Activated naive CD4-positive, alpha-beta T cell treated with anti-CD3 and anti-CD28 coated beads for 36 hours (primary cell): ENCODE results near the gene GDF9. TPM values are rescaled to one million over a fixed set of nuclear protein-coding genes. Genes with fewer than 3 reads are reported as not detected.
A peak's percentile ranks its signal among the peaks of the same experiment; 100 is the strongest.

ENCODE experiments used
- CTCF ChIA-PET: fragments of 350-600 bp; sonication (Branson Sonifier 250); formaldehyde crosslinking; loops from one replicate; lab custom pipeline; 2021; ENCODE audit warnings: antibody characterized with exemption; lab: Charles Lee
- DNase-seq: peaks from one replicate; pipeline ENCODE4 v3.0.0-alpha.2; 2020
- H3K27ac Mint-ChIP-seq: one replicate; pipeline ENCODE4 v1.8.0; 2021; ENCODE audit warnings: mild to moderate bottlenecking, mixed read lengths
- H3K27me3 Mint-ChIP-seq: one replicate; pipeline ENCODE4 v1.8.0; 2021; ENCODE audit warnings: low read depth, mixed read lengths
- H3K36me3 Mint-ChIP-seq: one replicate; pipeline ENCODE4 v1.8.0; 2021; ENCODE audit warnings: low read depth, mixed read lengths
- H3K4me1 Mint-ChIP-seq: one replicate; pipeline ENCODE4 v1.8.0; 2021; ENCODE audit warnings: low read depth, mixed read lengths
- H3K4me3 Mint-ChIP-seq: one replicate; pipeline ENCODE4 v1.8.0; 2021; ENCODE audit warnings: mild to moderate bottlenecking, moderate library complexity, mixed read lengths
- H3K9me3 Mint-ChIP-seq: one replicate; pipeline ENCODE4 v1.8.0; 2021; ENCODE audit warnings: mixed read lengths
- intact Hi-C: fragments of 100-400 bp; cut with micrococcal nuclease; formaldehyde crosslinking; loops from one replicate; pipeline ENCODE4 v1.15.1; 2023
- total RNA-seq, 2 experiments: library from RNA; stranded (reverse); gene quantifications; one replicate each; pipeline ENCODE4 v1.2.3, GENCODE V29; 2021

Gene GDF9
- total RNA-seq, 2 experiments from 2014 or later = 0.64 to 1.2 TPM

- H3K9me3 Mint-ChIP-seq = no peaks in the 10 kb centered on the region
- H3K36me3 Mint-ChIP-seq = no peaks in the 10 kb centered on the region
- H3K4me1 Mint-ChIP-seq = peaks cover 12% of the 10 kb centered on the region
- H3K27ac Mint-ChIP-seq = no peak overlapping the region
- H3K4me3 Mint-ChIP-seq = no peak overlapping the region
- CTCF ChIA-PET = interaction anchor here (1.4 to 1.8 kb wide), 2 partner anchors 11 to 27 kb away, joined by 4 to 8 read pairs; no protein-coding TSS in a partner anchor
- intact Hi-C loops = no loop called here
- H3K27me3 Mint-ChIP-seq = peaks cover 51% of the 10 kb centered on the region
- DNase-seq = no peak
Measured at GRCh38 chr5:132823481-132824050, 42.7 kb downstream of the GDF9 start.

GRCh38 chr5:132822650-132823480, 43.4 kb downstream of the GDF9 start:
- intact Hi-C loops = no loop called here
- peak; percentile 29 for DNase-seq
- Mint-ChIP-seq H3K36me3 (no peaks in the 10 kb centered on the region), H3K4me3 (no peak overlapping the region), H3K4me1 (peaks cover 12% of the 10 kb centered on the region), H3K9me3 (no peaks in the 10 kb centered on the region), H3K27ac (no peak overlapping the region), H3K27me3 (peaks cover 46% of the 10 kb centered on the region)
- CTCF ChIA-PET = interaction anchor here (0.6 to 1.4 kb wide), 4 partner anchors 28 to 270 kb away, joined by 3 to 5 read pairs (median 4); no protein-coding TSS in a partner anchor

- no peak for DNase-seq
- Mint-ChIP-seq H3K9me3 (no peaks in the 10 kb centered on the region), H3K36me3 (no peaks in the 10 kb centered on the region), H3K4me1 (peaks cover 12% of the 10 kb centered on the region), H3K27ac (no peak overlapping the region), H3K27me3 (peaks cover 36% of the 10 kb centered on the region), H3K4me3 (no peak overlapping the region)
- intact Hi-C loops = loop anchor here (2.0 kb wide), 1 partner anchor 161 kb away; no protein-coding TSS in a partner anchor
- CTCF ChIA-PET = interaction anchor here (0.9 to 5.2 kb wide), 6 partner anchors 8 to 316 kb away, joined by 3 to 45 read pairs (median 10); partner anchors contain the start of gene SHROOM1
Measured at GRCh38 chr5:132821791-132822190, 44.5 kb downstream of the GDF9 start.

GRCh38 chr5:132821350-132821749, 44.9 kb downstream of the GDF9 start:
- peaks cover 32% of the 10 kb centered on the region for H3K27me3 Mint-ChIP-seq
- no peak for DNase-seq

GRCh38 chr5:132820162-132820754, 46.0 kb downstream of the GDF9 start:
- peaks cover 12% of the 10 kb centered on the region for H3K4me1 Mint-ChIP-seq
- no peaks in the 10 kb centered on the region for H3K9me3 Mint-ChIP-seq
- intact Hi-C loops = loop anchor here (1.0 to 2.0 kb wide), 7 partner anchors 67 to 435 kb away; partner anchors contain the start of gene CCNI2
- CTCF ChIA-PET = interaction anchor here (0.6 to 5.2 kb wide), 43 partner anchors 9 to 505 kb away, joined by 3 to 45 read pairs (median 4); partner anchors contain the start of genes CCNI2, KIF3A and SHROOM1
- peak overlapping the region; percentile 41 for H3K4me3 Mint-ChIP-seq
- H3K27me3 Mint-ChIP-seq = peaks cover 29% of the 10 kb centered on the region
- peak; percentile 97 for DNase-seq
- H3K36me3 Mint-ChIP-seq = no peaks in the 10 kb centered on the region
- no peak overlapping the region for H3K27ac Mint-ChIP-seq

More at GRCh38 chr5:132821350-132821749, 44.9 kb downstream of the GDF9 start:
- intact Hi-C loops = loop anchor here (2.0 kb wide), 1 partner anchor 161 kb away; no protein-coding TSS in a partner anchor
- CTCF ChIA-PET = interaction anchor here (0.9 to 5.2 kb wide), 14 partner anchors 9 to 506 kb away, joined by 3 to 45 read pairs (median 10); partner anchors contain the start of genes CCNI2 and SHROOM1
- H3K4me3 Mint-ChIP-seq = no peak overlapping the region
- H3K9me3 Mint-ChIP-seq = no peaks in the 10 kb centered on the region
- peaks cover 12% of the 10 kb centered on the region for H3K4me1 Mint-ChIP-seq
- H3K27ac Mint-ChIP-seq = no peak overlapping the region
- no peaks in the 10 kb centered on the region for H3K36me3 Mint-ChIP-seq

- Mint-ChIP-seq H3K4me3 (peak overlapping the region; percentile 33), H3K4me1 (peaks cover 14% of the 10 kb centered on the region), H3K27ac (no peak overlapping the region), H3K27me3 (peaks cover 24% of the 10 kb centered on the region), H3K9me3 (no peaks in the 10 kb centered on the region), H3K36me3 (no peaks in the 10 kb centered on the region)
- CTCF ChIA-PET = interaction anchor here (0.6 to 5.2 kb wide), 32 partner anchors 9 to 432 kb away, joined by 3 to 45 read pairs (median 6); partner anchors contain the start of genes CCNI2, KIF3A and SHROOM1
- peak; percentile 42 for DNase-seq
- intact Hi-C loops = no loop called here
Measured at GRCh38 chr5:132819468-132819867, 46.8 kb downstream of the GDF9 start.

- H3K4me3 Mint-ChIP-seq = no peak overlapping the region
- no peaks in the 10 kb centered on the region for H3K36me3 Mint-ChIP-seq
- H3K27ac Mint-ChIP-seq = no peak overlapping the region
- H3K9me3 Mint-ChIP-seq = no peaks in the 10 kb centered on the region
- intact Hi-C loops = no loop called here
- CTCF ChIA-PET = interaction anchor here (0.5 to 5.2 kb wide), 7 partner anchors 13 to 316 kb away, joined by 3 to 45 read pairs (median 4); partner anchors contain the start of genes CCNI2 and SHROOM1
- DNase-seq = no peak
- peaks cover 23% of the 10 kb centered on the region for H3K27me3 Mint-ChIP-seq
- peaks cover 20% of the 10 kb centered on the region for H3K4me1 Mint-ChIP-seq
Measured at GRCh38 chr5:132817011-132817410, 49.3 kb downstream of the GDF9 start.

GRCh38 chr5:132816554-132816953, 49.7 kb downstream of the GDF9 start:
- no peaks in the 10 kb centered on the region for H3K36me3 Mint-ChIP-seq
- H3K4me3 Mint-ChIP-seq = no peak overlapping the region
- H3K27me3 Mint-ChIP-seq = peaks cover 27% of the 10 kb centered on the region
- intact Hi-C loops = no loop called here
- CTCF ChIA-PET = interaction anchor here (1.4 kb wide), 1 partner anchor 289 kb away, joined by 7 read pairs; no protein-coding TSS in a partner anchor
- H3K4me1 Mint-ChIP-seq = peaks cover 20% of the 10 kb centered on the region
- H3K9me3 Mint-ChIP-seq = no peaks in the 10 kb centered on the region
- no peak for DNase-seq
- no peak overlapping the region for H3K27ac Mint-ChIP-seq

- no peak for DNase-seq
- Mint-ChIP-seq H3K27ac (no peak overlapping the region), H3K4me1 (peaks cover 20% of the 10 kb centered on the region), H3K36me3 (no peaks in the 10 kb centered on the region), H3K4me3 (no peak overlapping the region), H3K27me3 (peaks cover 31% of the 10 kb centered on the region), H3K9me3 (no peaks in the 10 kb centered on the region)
- CTCF ChIA-PET = no interaction called here
- intact Hi-C loops = no loop called here
Measured at GRCh38 chr5:132816083-132816482, 50.2 kb downstream of the GDF9 start.

GRCh38 chr5:132815454-132815853, 50.8 kb downstream of the GDF9 start:
- intact Hi-C loops = no loop called here
- Mint-ChIP-seq H3K9me3 (no peaks in the 10 kb centered on the region), H3K27ac (no peak overlapping the region), H3K4me1 (peaks cover 20% of the 10 kb centered on the region), H3K36me3 (no peaks in the 10 kb centered on the region), H3K27me3 (peaks cover 37% of the 10 kb centered on the region), H3K4me3 (peak overlapping the region; percentile 34)
- no peak for DNase-seq
- CTCF ChIA-PET = no interaction called here

- Mint-ChIP-seq H3K9me3 (no peaks in the 10 kb centered on the region), H3K4me3 (peak overlapping the region; percentile 34), H3K27ac (no peak overlapping the region), H3K4me1 (peaks cover 13% of the 10 kb centered on the region), H3K27me3 (peaks cover 37% of the 10 kb centered on the region), H3K36me3 (no peaks in the 10 kb centered on the region)
- DNase-seq = no peak
- intact Hi-C loops = no loop called here
- CTCF ChIA-PET = interaction anchor here (0.8 to 1.5 kb wide), 2 partner anchors 60 to 67 kb away, joined by 4 to 5 read pairs; partner anchors contain the start of gene CCNI2
Measured at GRCh38 chr5:132814503-132815294, 51.6 kb downstream of the GDF9 start.
